OCI-LY7 (cell line): ENCODE results near the gene PDE8B. TPM values are rescaled to one million over a fixed set of nuclear protein-coding genes. Genes with fewer than 3 reads are reported as not detected.

Experiments used
- BruUV-seq: library from RNA; stranded (reverse); fragments of 400-500 nt; replicated peaks from 2 replicates; lab custom pipeline; 2021; lab: Mats Ljungman, UMichigan
- CTCF ChIA-PET: fragments of 300-600 bp; sonication (Branson Sonifier 250); formaldehyde crosslinking; loops from one replicate; lab custom pipeline; 2022; ENCODE audit warnings: antibody characterized with exemption; ENCODE audit not compliant: unreplicated experiment; lab: Charles Lee
- POLR2A ChIA-PET: fragments of 300-600 bp; sonication (Branson Sonifier 250); formaldehyde crosslinking; loops from one replicate; lab custom pipeline; 2022; ENCODE audit warnings: antibody characterized with exemption; lab: Charles Lee
- DNase-seq: peaks from one replicate; pipeline ENCODE4 v3.0.0-alpha.2; 2015; ENCODE audit warnings: low spot score
- H2AFZ ChIP-seq: fragments of 200-600 bp; sonication (generic), shearing (Covaris generic); 2 replicates; pipeline ENCODE4 v1.6.1; 2014; ENCODE audit warnings: mild to moderate bottlenecking, antibody characterized with exemption, low read length, moderate library complexity
- H3K27ac ChIP-seq: fragments of 200-600 bp; sonication (generic); 2 replicates; pipeline ENCODE4 v1.5.1; 2014; ENCODE audit warnings: mixed run types, low read depth, mild to moderate bottlenecking, moderate library complexity, low read length, inconsistent platforms; ENCODE audit not compliant: poor library complexity, severe bottlenecking
- H3K36me3 ChIP-seq: fragments of 200-600 bp; sonication (generic); 2 replicates; pipeline ENCODE4 v1.6.1; 2014; ENCODE audit warnings: mild to moderate bottlenecking, antibody characterized with exemption, low read length, moderate library complexity, mixed read lengths; ENCODE audit not compliant: insufficient read depth
- H3K4me1 ChIP-seq: fragments of 200-600 bp; sonication (generic); 2 replicates; pipeline ENCODE4 v1.5.1; 2014; ENCODE audit warnings: mild to moderate bottlenecking, low read length; ENCODE audit not compliant: insufficient read depth, poor library complexity, severe bottlenecking
- H3K4me2 ChIP-seq: fragments of 200-600 bp; sonication (generic); 2 replicates; pipeline ENCODE4 v1.6.1; 2014; ENCODE audit warnings: mild to moderate bottlenecking, low read length
- H3K4me3 ChIP-seq: fragments of 200-600 bp; sonication (generic); 2 replicates; pipeline ENCODE4 v1.5.1; 2014; ENCODE audit warnings: mild to moderate bottlenecking, low read depth, low read length; ENCODE audit not compliant: poor library complexity, severe bottlenecking
- H3K79me2 ChIP-seq: fragments of 200-600 bp; sonication (generic); 2 replicates; pipeline ENCODE4 v1.6.1; 2016; ENCODE audit warnings: low read depth, mild to moderate bottlenecking, low read length, moderate library complexity, mixed read lengths; ENCODE audit not compliant: insufficient read depth
- H3K9me2 ChIP-seq: fragments of 200-600 bp; sonication (generic); 2 replicates; pipeline ENCODE4 v1.6.1; 2016; ENCODE audit warnings: mild to moderate bottlenecking, low read length, mixed read lengths; ENCODE audit not compliant: insufficient read depth
- H3K9me3 ChIP-seq: fragments of 200-600 bp; sonication (generic); 2 replicates; pipeline ENCODE4 v1.6.1; 2014; ENCODE audit warnings: mild to moderate bottlenecking, mixed run types, low read length, mixed read lengths
- H4K20me1 ChIP-seq: fragments of 200-600 bp; sonication (generic); 2 replicates; pipeline ENCODE4 v1.6.1; 2014; ENCODE audit warnings: mild to moderate bottlenecking, antibody characterized with exemption, low read length, moderate library complexity, mixed read lengths; ENCODE audit not compliant: insufficient read depth
- EZH2phosphoT487 ChIP-seq: fragments of 200-600 bp; sonication (generic); IDR thresholded peaks from 2 replicates; pipeline ENCODE4 v1.6.1; 2018; ENCODE audit warnings: low read depth, borderline replicate concordance, mild to moderate bottlenecking, mixed run types, antibody characterized with exemption, low read length, moderate library complexity, mixed read lengths
- intact Hi-C: fragments of 100-400 bp; cut with micrococcal nuclease; formaldehyde crosslinking; loops from one replicate; pipeline ENCODE4 v1.10.0; 2022; ENCODE audit not compliant: unreplicated experiment
- total RNA-seq, 2 experiments: library from RNA; depleted of rRNA in 1 of 2; stranded (reverse); fragments of >200 nt in 1 of 2; shearing (Covaris generic) in 1 of 2; gene quantifications; 2 replicates each; pipeline ENCODE4 v1.2.3, GENCODE V29; 2014 to 2022
- TF ChIP-seq, protein P1 (sequence below): fragments of 200-600 bp; sonication (generic); conservative IDR thresholded peaks from 2 replicates; pipeline ENCODE4 v1.5.1; 2014; ENCODE audit warnings: mild to moderate bottlenecking, antibody characterized with exemption, low read length, moderate library complexity, mixed read lengths

Gene PDE8B
- total RNA-seq, 2 experiments from 2014 or later = 0.21 to 0.22 TPM

DNA sequence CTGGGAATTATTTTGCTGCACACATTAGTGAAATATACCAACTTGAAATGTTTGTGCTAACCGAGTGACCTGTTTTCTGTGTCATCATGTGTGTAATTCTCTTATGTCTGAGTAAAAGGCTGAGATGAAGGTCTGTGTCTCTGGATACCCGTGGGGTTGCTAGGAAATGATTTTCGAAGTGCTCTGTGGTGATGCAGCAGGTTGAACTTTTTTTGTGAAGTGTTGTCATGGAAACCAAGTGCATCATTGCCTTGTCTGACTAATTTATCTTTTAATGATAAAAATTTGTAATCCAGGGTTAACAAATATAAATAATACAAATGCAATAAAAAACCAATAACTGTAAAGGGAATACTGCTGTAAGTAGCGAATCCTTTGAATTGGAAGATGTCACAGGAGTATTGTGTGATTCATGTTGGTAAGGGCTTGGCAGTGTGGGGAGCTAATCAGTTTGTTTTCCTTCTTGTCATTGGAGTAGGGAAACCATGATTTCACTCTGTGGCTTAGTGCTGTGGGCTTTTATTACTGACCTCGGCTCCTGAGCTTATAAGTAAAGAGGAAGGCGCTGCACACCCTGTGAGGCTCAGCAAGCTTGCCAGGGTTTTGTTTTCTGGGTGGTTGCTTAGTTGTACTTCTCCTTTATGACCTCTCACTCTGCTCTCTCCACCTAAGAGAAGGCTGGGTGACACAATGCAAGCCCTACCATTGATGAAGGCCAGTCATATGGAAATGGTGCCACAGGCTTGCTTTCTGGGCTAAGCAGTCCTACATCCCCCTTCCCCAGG, 22.3 kb downstream of the PDE8B start:
- no peak for TF ChIP-seq EZH2phosphoT487
- intact Hi-C loops = no loop called here
- no TSS peak for BruUV-seq

DNA sequence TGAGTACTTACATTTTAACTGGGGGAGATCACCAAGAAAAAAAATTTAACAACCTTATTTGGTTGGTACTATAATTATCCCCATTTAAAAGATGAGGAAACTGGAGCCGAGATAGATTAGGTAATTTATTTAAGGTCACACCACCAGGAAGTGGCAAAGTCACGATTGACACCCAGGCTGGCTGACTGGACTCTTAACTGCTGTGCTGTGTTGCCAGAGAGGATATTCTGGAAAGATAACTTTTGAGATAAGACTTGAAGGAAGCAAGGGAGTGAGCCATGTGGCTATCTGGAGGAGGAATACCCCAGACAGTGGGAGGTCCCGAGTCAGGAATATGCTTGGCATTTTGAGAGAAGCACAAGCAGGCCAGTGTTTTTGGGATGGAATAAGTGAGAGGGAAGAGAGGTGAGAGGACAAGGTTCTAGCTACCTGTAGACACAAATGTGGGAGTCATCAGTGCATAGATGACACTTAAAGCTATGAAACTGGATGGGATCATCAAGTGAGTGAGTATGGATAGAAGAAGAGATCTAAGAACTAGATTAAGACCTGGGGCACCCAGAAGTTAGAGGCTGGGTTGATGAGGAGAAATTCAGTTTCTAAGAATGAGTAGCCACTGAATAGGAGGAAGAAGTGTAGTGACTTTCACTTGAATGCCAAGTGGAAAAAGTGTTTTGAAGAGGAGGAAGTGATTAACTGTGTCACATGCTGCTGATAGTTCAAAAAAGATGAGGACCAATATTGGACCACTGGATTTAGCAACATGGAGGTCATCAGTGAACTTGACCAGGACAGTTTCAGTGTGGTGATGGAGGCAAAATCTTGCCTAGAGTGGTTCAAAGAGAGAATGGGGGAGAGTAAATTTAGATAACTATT, 25.6 kb downstream of the PDE8B start:
- no peaks in the 10 kb centered on the region for H4K20me1 ChIP-seq
- H3K4me3 ChIP-seq = no peak overlapping the region
- CTCF ChIA-PET = no interaction called here
- POLR2A ChIA-PET = no interaction called here
- intact Hi-C loops = no loop called here
- H3K79me2 ChIP-seq = no peaks in the 10 kb centered on the region
- BruUV-seq = no TSS peak
- no peaks in the 10 kb centered on the region for H3K9me2 ChIP-seq
- H3K9me3 ChIP-seq = no peaks in the 10 kb centered on the region
- no peaks in the 10 kb centered on the region for H3K36me3 ChIP-seq
- DNase-seq = no peak
- H3K4me1 ChIP-seq = no peaks in the 10 kb centered on the region
- TF ChIP-seq, protein P1, sequence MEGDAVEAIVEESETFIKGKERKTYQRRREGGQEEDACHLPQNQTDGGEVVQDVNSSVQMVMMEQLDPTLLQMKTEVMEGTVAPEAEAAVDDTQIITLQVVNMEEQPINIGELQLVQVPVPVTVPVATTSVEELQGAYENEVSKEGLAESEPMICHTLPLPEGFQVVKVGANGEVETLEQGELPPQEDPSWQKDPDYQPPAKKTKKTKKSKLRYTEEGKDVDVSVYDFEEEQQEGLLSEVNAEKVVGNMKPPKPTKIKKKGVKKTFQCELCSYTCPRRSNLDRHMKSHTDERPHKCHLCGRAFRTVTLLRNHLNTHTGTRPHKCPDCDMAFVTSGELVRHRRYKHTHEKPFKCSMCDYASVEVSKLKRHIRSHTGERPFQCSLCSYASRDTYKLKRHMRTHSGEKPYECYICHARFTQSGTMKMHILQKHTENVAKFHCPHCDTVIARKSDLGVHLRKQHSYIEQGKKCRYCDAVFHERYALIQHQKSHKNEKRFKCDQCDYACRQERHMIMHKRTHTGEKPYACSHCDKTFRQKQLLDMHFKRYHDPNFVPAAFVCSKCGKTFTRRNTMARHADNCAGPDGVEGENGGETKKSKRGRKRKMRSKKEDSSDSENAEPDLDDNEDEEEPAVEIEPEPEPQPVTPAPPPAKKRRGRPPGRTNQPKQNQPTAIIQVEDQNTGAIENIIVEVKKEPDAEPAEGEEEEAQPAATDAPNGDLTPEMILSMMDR = no peak
- no peak overlapping the region for H3K4me2 ChIP-seq
- H2AFZ ChIP-seq = no peak overlapping the region
- H3K27ac ChIP-seq = no peak overlapping the region

More for the DNA sequence above, 22.3 kb downstream of the PDE8B start:
- no peaks in the 10 kb centered on the region for H3K36me3 ChIP-seq
- no peak overlapping the region for H2AFZ ChIP-seq
- no peak for DNase-seq
- no peaks in the 10 kb centered on the region for H3K9me2 ChIP-seq
- no peaks in the 10 kb centered on the region for H4K20me1 ChIP-seq
- no peak overlapping the region for H3K4me3 ChIP-seq
- H3K4me1 ChIP-seq = no peaks in the 10 kb centered on the region
- H3K27ac ChIP-seq = no peak overlapping the region
- ChIA-PET CTCF (no interaction called here), POLR2A (interaction anchor here (0.5 kb wide), 1 partner anchor 160 kb away, joined by 3 read pairs; no protein-coding TSS in a partner anchor)
- H3K9me3 ChIP-seq = no peaks in the 10 kb centered on the region
- H3K4me2 ChIP-seq = no peak overlapping the region
- no peaks in the 10 kb centered on the region for H3K79me2 ChIP-seq

DNA sequence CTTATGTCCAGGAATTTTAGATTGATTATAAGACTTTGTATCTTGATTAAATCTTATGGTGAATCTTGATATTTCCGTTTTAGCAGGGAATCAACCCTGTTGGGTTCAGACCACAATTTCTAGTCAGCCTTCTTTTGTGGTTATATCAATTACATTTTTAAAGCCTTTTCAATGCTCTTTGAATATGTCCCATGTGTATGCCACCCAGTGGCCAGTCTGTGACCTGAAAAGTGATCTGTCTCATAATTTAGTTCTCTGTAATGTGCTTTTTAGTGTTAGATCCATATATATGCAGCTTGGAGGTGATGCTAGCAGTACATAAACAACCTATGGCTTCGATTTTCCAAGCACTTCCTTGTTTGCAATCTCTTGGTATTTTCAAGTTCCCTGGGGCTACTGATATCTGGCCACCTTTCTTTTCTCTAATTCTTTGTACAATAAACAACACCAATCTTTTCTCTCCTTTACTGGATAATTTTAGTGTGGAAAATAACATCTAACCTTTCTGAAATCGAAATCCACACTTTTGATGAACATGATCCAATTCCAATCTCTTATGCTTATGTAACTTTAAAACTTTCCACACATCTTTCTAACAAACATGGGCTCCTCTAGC, 28.8 kb downstream of the PDE8B start:
- intact Hi-C loops = loop anchor here (1.0 kb wide), 1 partner anchor 371 kb away; no protein-coding TSS in a partner anchor
- TF ChIP-seq EZH2phosphoT487 = no peak
- TF ChIP-seq, protein P1 = peak; percentile 75
- H3K36me3 ChIP-seq = no peaks in the 10 kb centered on the region
- no peaks in the 10 kb centered on the region for H3K9me2 ChIP-seq
- no peak overlapping the region for H3K4me3 ChIP-seq
- H3K4me1 ChIP-seq = no peaks in the 10 kb centered on the region
- ChIA-PET CTCF (no interaction called here), POLR2A (no interaction called here)
- H2AFZ ChIP-seq = no peak overlapping the region
- DNase-seq = peak; percentile 31
- no peaks in the 10 kb centered on the region for H3K9me3 ChIP-seq
- no TSS peak for BruUV-seq
- no peak overlapping the region for H3K4me2 ChIP-seq
- H3K27ac ChIP-seq = no peak overlapping the region
- H3K79me2 ChIP-seq = no peaks in the 10 kb centered on the region
- H4K20me1 ChIP-seq = no peaks in the 10 kb centered on the region
